ENCODE data around the gene KMT2C.
"Not testable (repeated sequence)": the region's sequence is repeated elsewhere in the genome, so short reads cannot be mapped to it uniquely, and the experiment has no call there.

KMT2C gene

DNA sequence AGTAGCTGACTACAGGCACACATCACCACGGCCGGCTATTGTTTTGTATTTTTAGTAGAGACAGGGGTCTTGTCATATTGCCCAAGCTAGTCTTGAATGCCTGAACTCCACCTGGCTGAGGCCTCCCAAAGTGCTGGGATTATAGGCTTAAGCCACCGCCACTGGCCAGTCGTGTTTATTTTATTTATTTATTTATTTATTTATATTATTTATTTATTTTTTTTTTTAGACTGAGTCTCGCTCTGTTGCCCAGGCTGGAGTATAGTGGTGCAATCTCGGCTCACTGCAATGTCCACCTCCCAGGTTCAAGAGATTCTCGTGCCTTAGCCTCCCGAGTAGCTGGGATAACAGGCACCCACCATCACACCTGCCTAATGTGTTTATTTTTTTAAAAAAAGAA, 6.0 kb upstream of the KMT2C start:
- not testable (repeated sequence) for DNase-seq (ENCODE audit: low read depth in 3 of 3)

- not testable (repeated sequence) for DNase-seq (ENCODE audit: low read depth in 3 of 3)
These were observed 5.4 kb upstream of the KMT2C start for GRCh38 chr7:152441168-152441567.

DNA sequence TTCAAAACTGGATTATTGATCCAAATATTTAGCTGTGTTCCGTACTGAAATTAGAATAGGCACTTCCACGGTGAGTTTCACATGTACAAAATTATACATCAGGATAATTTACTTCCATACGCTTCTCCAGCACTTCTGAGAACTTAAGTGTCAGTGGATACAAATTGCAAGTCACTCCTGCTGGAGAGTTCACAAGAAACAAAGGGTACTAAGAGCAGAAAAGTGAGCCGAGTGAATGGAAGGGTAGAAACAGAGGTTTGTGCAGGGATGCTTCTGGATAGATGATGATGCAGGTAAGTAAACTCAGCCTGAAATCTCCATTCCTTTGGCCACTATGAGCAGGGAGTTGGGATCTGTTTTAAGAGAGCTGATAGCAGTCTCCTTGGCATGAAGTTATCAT, 2.2 kb upstream of the KMT2C start:
- DNase-seq (ENCODE audit: low read depth in 3 of 3): not testable (repeated sequence)

DNA sequence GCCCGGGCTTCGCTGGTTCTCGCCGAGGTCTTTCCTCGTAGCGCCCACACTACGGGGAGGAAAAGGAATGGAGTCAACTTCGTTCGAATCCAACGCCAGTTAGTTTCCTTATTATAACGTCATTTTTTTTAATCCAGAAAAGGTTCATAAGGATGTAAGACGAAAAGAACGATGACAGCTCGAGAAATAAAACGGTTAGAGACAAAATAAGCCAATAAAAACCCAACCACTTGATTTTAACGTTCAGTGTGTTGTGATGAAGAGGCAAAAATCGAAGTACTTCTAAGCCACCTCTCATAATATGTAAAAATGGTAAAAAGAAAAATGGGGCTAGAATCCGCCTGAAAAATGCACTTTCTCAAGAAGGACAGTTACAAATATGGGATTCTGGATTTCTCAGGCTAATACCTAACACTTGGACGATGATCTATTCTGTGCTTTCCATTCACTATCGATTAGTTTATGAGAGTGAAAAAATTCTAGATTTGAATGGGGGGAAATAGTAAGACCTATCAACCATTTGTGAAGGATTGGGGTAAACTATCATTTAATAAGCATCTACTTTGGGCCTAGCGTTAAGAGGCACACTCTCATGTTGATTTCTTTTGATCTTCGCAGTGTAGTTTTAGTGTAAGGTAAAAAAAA, 1.2 kb upstream of the KMT2C start:
- not testable (repeated sequence) for DNase-seq (ENCODE audit: low read depth in 3 of 3)

- DNase-seq (ENCODE audit: low read depth in 3 of 3): peak; percentile 76 to 90 (median 81)
These were observed 518 bp upstream of the KMT2C start for GRCh38 chr7:152436111-152436930.

GRCh38 chr7:152434511-152435383, 1.1 kb downstream of the KMT2C start:
- DNase-seq (ENCODE audit: low read depth in 3 of 3): peak; percentile 6 to 26 (median 14)

- peak in 2 of 3 donors; percentile 41 to 49 for DNase-seq (ENCODE audit: low read depth in 3 of 3)
These were observed 1.9 kb downstream of the KMT2C start for GRCh38 chr7:152433721-152434490.

GRCh38 chr7:152432735-152433134, 3.1 kb downstream of the KMT2C start:
- not testable (repeated sequence) for DNase-seq (ENCODE audit: low read depth in 3 of 3)

DNA sequence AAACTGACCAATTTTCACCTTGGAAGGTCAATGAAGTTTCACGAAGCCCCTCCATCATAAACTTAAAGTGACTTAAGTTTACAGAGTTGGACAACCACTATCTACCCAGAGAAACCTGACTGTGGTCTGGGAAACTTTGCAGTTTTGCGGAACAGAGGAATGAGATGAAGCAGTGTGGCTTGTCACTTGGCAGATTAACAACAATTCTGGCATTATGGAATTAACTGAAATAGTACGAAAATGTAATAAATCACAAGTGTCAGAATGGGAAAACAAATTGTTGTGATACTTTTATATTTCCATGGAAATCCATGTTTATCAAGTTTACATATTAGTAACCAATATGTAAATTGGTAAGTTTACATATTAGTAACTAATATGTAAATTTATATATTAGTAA, 4.9 kb downstream of the KMT2C start:
- no peak for DNase-seq (ENCODE audit: low read depth in 3 of 3)

GRCh38 chr7:152430118-152430517, 5.7 kb downstream of the KMT2C start:
- DNase-seq (ENCODE audit: low read depth in 3 of 3): not testable (repeated sequence)

GRCh38 chr7:152424348-152425108, 11.3 kb downstream of the KMT2C start:
- DNase-seq (ENCODE audit: low read depth in 3 of 3): peak in 1 of 3 donors; percentile 17

GRCh38 chr7:152423991-152424347, 11.8 kb downstream of the KMT2C start:
- no peak for DNase-seq (ENCODE audit: low read depth in 3 of 3)

DNA sequence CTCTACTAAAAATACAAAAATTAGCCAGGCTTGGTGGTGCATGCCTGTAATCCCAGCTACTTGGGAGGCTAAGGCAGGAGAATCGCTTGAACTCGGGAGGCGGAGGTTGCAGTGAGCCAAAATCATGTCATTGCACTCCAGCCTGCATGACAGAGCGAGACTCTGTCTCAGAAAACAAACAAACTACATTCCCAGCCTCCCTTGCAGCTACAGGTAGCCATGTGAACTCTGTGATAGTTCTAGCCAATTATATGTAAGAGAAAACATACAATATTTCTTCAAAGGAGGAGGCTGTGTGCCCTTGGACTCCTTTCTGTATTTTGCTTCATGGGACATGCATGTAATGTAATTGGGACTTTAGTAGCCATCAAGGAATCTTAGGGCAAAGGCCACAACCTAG, 12.6 kb downstream of the KMT2C start:
- not testable (repeated sequence) for DNase-seq (ENCODE audit: low read depth in 3 of 3)

DNA sequence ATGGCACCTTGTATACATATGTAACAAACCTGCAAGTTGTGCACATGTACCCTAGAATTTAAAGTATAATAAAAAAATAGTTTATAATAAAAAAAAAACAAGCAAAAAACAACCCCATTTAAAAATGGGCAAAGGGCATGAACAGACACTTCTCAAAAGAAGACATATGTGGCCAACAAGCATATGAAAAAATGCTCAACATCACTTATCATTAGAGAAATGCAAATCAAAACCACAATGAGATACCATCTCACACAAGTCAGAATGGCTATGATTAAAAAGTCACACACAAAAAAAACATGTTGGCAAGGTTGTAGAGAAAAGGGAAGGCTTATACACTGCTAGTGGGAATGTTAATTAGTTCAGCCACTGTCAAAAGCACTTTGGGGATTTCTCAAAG, 14.9 kb downstream of the KMT2C start:
- DNase-seq (ENCODE audit: low read depth in 3 of 3): not testable (repeated sequence)

DNA sequence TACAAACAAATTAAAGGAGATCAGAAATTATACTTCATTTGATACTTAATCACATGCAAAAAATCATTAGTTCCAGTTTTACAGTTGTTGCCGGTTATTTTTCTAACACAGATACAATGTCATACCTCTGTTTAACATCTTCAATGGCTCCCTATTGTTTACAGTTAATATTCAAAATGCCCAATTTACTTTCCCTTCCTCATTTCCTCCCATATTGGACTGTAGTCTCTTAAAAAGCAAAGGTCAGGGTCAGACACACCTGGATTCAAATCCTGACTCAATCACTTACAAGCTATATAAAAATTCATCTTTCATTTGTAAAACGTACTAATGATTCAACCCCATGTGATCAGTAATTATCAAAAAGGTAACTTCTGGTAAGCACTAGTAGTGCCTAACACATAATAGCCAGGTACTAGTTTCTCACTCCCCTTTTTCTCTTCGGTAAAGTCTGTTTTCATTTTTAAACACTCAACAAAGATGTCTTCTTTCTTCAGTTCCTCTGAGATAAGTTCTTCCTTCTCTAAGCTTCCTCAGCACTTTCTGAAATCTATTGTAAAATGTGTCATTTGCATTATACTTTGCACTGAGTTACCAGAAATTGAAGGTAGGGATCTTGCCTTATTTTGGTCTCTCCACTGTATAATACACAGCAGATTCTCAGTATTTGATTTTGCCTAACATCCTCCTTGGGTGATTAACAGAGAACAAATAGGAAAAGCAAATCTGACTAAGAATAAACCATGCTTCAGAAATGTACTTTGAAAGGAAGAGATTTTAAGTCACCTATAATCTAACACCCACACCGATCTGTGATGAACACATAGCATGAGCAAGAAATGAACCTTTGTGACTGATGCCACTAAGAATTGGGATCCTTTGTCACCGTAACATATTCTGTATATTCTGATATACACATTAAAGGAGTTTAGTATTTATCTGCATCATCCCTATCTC, 16.1 kb downstream of the KMT2C start:
- DNase-seq (ENCODE audit: low read depth in 3 of 3): no peak

DNA sequence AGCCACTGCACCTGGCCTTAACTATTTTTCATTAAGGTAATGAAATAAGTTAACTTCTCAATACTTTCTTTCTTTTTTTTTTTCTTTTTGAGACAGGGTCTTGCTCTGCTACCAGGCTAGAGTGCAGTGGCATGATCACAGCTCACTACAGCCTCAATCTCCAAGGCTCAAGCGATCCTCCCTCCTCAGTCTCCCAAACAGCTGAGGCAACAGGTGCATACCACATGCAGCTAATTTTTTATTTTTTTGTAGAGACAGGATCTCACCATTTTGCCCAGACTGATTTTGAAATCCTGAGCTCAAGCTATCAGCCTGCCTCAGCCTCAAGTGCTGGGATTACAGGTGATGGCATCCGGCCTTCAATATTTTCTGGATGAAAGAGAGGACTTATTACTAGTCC, 21.0 kb downstream of the KMT2C start:
- DNase-seq (ENCODE audit: low read depth in 3 of 3): no peak

GRCh38 chr7:152411389-152411788, 24.4 kb downstream of the KMT2C start:
- DNase-seq (ENCODE audit: low read depth in 3 of 3): no peak

- DNase-seq (ENCODE audit: low read depth in 3 of 3): no peak
These were observed 29.3 kb downstream of the KMT2C start for GRCh38 chr7:152406491-152406890.

- not testable (repeated sequence) for DNase-seq (ENCODE audit: low read depth in 3 of 3)
These were observed 29.8 kb downstream of the KMT2C start for GRCh38 chr7:152406030-152406429.

DNA sequence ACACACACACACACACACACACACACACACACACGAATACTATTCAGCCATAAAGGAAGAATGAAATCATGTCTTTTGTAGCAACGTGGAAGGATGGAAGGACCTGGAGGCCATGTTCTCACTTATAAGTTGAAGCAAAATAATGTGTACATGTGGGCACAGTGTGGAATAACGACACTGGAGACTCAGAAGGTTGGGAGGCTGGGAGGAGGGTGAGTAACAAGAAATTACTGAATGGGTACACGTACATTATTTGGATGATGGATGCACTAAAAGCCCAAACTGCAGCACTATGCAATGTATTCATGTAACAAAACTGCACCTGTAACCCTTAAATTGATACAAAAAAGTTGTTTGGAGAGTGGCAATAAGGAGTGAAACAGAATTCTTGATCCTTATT, 32.1 kb downstream of the KMT2C start:
- DNase-seq (ENCODE audit: low read depth in 3 of 3): no peak
